OCI-LY3 (cell line): ENCODE measurements around the gene UBA5.

Experiments used
- H2AFZ ChIP-seq: fragments of 200-600, 300-600 bp; shearing (Covaris generic); 2 replicates; pipeline ENCODE4 v1.6.0; 2014; ENCODE audit warnings: antibody characterized with exemption, low read depth, low read length
- H3K27ac ChIP-seq: fragments of 200-600, 300-600 bp; sonication (generic); 2 replicates; pipeline ENCODE4 v1.5.1; 2014; ENCODE audit warnings: mild to moderate bottlenecking, low read length, moderate library complexity, mixed read lengths
- H3K27me3 ChIP-seq: fragments of 200-600, 300-600 bp; sonication (generic); 2 replicates; pipeline ENCODE4 v1.6.1; 2014; ENCODE audit warnings: low read depth, low read length, mixed read lengths
- H3K36me3 ChIP-seq: fragments of 200-600, 300-600 bp; sonication (generic); replicated peaks from 2 replicates; pipeline ENCODE3; 2014; ENCODE audit warnings: low read depth, low read length, mixed read lengths
- H3K4me1 ChIP-seq: fragments of 300-600, 200-600 bp; sonication (generic); 2 replicates; pipeline ENCODE4 v1.6.1; 2014; ENCODE audit warnings: low read length, mixed read lengths
- H3K4me2 ChIP-seq: fragments of 200-600, 300-600 bp; sonication (generic); 2 replicates; pipeline ENCODE4 v1.6.1; 2014; ENCODE audit warnings: low read length, mixed read lengths
- H3K4me3 ChIP-seq: fragments of 300-600, 200-600 bp; sonication (generic); 2 replicates; pipeline ENCODE4 v1.5.1; 2014; ENCODE audit warnings: antibody characterized with exemption, mild to moderate bottlenecking, low read length, moderate library complexity
- H3K79me2 ChIP-seq: fragments of 300-600, 200-600 bp; shearing (Covaris generic); 2 replicates; pipeline ENCODE4 v1.6.1; 2014; ENCODE audit warnings: mild to moderate bottlenecking, low read length, mixed read lengths
- H3K9ac ChIP-seq: fragments of 300-600, 200-600 bp; shearing (Covaris generic); 2 replicates; pipeline ENCODE4 v1.6.0; 2014; ENCODE audit warnings: mild to moderate bottlenecking, low read length, moderate library complexity
- H3K9me3 ChIP-seq: fragments of 200-600, 300-600 bp; shearing (Covaris generic); 2 replicates; pipeline ENCODE4 v1.6.1; 2014; ENCODE audit warnings: low read length, mixed read lengths; ENCODE audit not compliant: insufficient read depth
- H4K20me1 ChIP-seq: fragments of 200-600, 300-600 bp; sonication (generic); 2 replicates; pipeline ENCODE4 v1.6.1; 2016; ENCODE audit warnings: low read length, mixed read lengths; ENCODE audit not compliant: insufficient read depth
- EZH2phosphoT487 ChIP-seq: fragments of 200-600 bp; shearing (Covaris generic); IDR thresholded peaks from 2 replicates; pipeline ENCODE4 v1.6.1; 2018; ENCODE audit warnings: antibody characterized with exemption, mixed run types, low read depth
- TF ChIP-seq, protein P1 (sequence below): fragments of 200-600, 300-600 bp; sonication (generic); IDR thresholded peaks from 2 replicates; pipeline ENCODE4 v1.5.1; 2014; ENCODE audit warnings: antibody characterized with exemption, low read length, low read depth

UBA5 gene

DNA sequence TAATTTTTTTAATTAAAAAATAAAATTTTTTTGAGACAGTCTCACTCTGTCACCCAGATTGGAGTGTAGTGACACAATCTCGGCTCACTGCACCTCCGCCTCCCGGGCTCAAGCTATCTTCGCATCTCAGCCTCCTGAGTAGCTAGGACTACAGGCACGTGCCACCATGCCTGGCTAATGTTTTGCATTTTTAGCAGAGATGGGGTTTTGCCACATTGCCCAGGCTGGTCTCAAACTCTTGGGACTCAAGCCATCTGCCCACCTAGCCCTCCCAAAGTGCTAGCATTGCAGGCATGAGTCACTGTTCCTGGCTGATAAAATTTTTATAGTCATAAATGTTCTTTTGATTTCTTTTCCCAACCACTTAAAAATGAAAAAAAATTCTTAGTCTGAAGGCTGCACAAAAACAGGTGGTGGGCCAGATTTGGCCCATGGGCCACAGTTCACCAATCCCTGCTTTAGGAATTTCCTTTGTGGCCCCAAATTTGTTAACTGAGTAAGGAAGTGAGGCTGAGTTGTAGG, 9.2 kb downstream of the UBA5 start:
- H3K9ac ChIP-seq = no peak overlapping the region
- no peak overlapping the region for H3K4me3 ChIP-seq
- peaks cover 16% of the 10 kb centered on the region for H3K79me2 ChIP-seq
- no peaks in the 10 kb centered on the region for H3K4me1 ChIP-seq
- H4K20me1 ChIP-seq = peaks cover 7% of the 10 kb centered on the region; the same call in 1 of the 2 replicates
- H3K27me3 ChIP-seq = no peaks in the 10 kb centered on the region
- H3K27ac ChIP-seq = no peak overlapping the region
- peaks cover 24% of the 10 kb centered on the region for H3K36me3 ChIP-seq
- TF ChIP-seq, protein P1, sequence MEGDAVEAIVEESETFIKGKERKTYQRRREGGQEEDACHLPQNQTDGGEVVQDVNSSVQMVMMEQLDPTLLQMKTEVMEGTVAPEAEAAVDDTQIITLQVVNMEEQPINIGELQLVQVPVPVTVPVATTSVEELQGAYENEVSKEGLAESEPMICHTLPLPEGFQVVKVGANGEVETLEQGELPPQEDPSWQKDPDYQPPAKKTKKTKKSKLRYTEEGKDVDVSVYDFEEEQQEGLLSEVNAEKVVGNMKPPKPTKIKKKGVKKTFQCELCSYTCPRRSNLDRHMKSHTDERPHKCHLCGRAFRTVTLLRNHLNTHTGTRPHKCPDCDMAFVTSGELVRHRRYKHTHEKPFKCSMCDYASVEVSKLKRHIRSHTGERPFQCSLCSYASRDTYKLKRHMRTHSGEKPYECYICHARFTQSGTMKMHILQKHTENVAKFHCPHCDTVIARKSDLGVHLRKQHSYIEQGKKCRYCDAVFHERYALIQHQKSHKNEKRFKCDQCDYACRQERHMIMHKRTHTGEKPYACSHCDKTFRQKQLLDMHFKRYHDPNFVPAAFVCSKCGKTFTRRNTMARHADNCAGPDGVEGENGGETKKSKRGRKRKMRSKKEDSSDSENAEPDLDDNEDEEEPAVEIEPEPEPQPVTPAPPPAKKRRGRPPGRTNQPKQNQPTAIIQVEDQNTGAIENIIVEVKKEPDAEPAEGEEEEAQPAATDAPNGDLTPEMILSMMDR = no peak
- no peak for TF ChIP-seq EZH2phosphoT487
- H3K9me3 ChIP-seq = no peaks in the 10 kb centered on the region
- no peak overlapping the region for H3K4me2 ChIP-seq
- no peak overlapping the region for H2AFZ ChIP-seq

DNA sequence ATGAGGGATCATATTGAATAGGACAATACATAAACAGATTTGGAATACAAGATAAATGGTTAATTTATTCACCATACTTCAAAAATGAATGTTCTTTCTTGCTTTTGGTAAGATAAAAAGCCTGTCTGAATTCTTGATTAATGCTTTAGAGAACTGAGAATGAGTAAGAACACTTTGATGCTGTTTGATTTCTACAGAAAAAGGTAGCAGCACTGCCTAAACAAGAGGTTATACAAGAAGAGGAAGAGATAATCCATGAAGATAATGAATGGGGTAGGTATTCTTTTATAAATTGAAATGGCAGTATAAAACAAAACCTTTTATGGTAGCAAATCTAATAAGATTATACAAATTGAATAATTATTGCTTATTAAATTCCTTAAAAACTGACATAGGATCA, 15.3 kb downstream of the UBA5 start:
- no peak overlapping the region for H3K9ac ChIP-seq
- H4K20me1 ChIP-seq = 0 out of 2 replicates have a peak, but pooled peaks cover 5% of the 10 kb centered on the region
- H3K4me2 ChIP-seq = no peak overlapping the region; the same call in 1 of the 2 replicates
- H3K27ac ChIP-seq = no peak overlapping the region; the same call in 1 of the 2 replicates
- no peaks in the 10 kb centered on the region for H3K79me2 ChIP-seq
- no peaks in the 10 kb centered on the region for H3K9me3 ChIP-seq
- H2AFZ ChIP-seq = no peak overlapping the region
- no peak overlapping the region for H3K4me3 ChIP-seq
- no peaks in the 10 kb centered on the region for H3K27me3 ChIP-seq
- H3K4me1 ChIP-seq = peaks cover 15% of the 10 kb centered on the region
- H3K36me3 ChIP-seq = peaks cover 53% of the 10 kb centered on the region
- TF ChIP-seq EZH2phosphoT487 = no peak
- TF ChIP-seq, protein P1 = no peak

DNA sequence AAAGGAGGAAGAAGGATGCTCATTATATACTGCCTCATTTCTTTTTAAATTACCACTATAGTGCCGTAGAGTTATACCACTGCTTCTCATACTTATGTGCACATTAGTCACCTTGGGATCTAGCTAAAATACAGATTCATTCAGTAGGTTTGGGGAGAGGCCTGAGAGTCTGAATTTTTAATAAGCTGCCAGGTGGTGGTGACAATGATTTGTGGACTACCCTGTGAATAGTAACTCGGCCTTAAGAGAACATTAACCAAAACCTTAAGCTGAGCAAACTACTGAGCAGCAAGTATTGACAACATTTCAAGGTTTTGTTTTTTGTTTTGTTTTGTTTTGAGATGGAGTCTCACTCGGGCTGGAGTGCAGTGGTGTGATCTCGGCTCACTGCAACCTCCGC, 19.8 kb downstream of the UBA5 start:
- no peaks in the 10 kb centered on the region for H3K79me2 ChIP-seq
- no peak overlapping the region for H3K9ac ChIP-seq
- 0 out of 2 replicates have a peak, but pooled peaks cover 5% of the 10 kb centered on the region for H4K20me1 ChIP-seq
- no peak overlapping the region for H3K4me2 ChIP-seq
- no peak overlapping the region for H2AFZ ChIP-seq
- no peaks in the 10 kb centered on the region for H3K9me3 ChIP-seq
- no peak for TF ChIP-seq EZH2phosphoT487
- TF ChIP-seq, protein P1 = no peak
- H3K36me3 ChIP-seq = peaks cover 29% of the 10 kb centered on the region
- peaks cover 11% of the 10 kb centered on the region for H3K4me1 ChIP-seq
- no peaks in the 10 kb centered on the region for H3K27me3 ChIP-seq
- no peak overlapping the region for H3K27ac ChIP-seq
- no peak overlapping the region for H3K4me3 ChIP-seq

DNA sequence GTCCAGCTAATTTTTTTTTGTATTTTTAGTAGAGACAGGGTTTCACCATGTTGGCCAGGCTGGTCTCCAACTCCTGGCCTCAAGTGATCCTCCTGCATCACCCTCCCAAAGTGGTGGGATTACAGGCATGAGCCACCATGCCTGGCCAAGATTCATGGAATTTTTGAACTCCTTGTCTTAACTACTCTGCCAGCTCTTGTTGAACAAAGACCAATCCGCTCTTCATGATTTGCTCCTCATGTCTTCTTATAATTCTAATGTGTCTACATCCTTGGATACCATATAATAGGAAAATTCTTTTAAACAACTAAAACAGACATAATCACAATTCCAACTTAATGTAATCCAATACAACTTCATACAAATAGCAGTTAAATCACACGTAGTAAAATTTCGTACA, 21.3 kb downstream of the UBA5 start:
- no peaks in the 10 kb centered on the region for H3K27me3 ChIP-seq
- H3K4me1 ChIP-seq = no peaks in the 10 kb centered on the region
- H2AFZ ChIP-seq = no peak overlapping the region
- H3K4me2 ChIP-seq = no peak overlapping the region
- H3K36me3 ChIP-seq = peaks cover 18% of the 10 kb centered on the region
- no peak overlapping the region for H3K9ac ChIP-seq
- no peak overlapping the region for H3K4me3 ChIP-seq
- no peaks in the 10 kb centered on the region for H3K9me3 ChIP-seq
- H4K20me1 ChIP-seq = no peaks in the 10 kb centered on the region
- no peak overlapping the region for H3K27ac ChIP-seq
- TF ChIP-seq EZH2phosphoT487 = no peak
- TF ChIP-seq, protein P1 = no peak
- H3K79me2 ChIP-seq = no peaks in the 10 kb centered on the region
